Upper lobe of left lung (tissue), 6 donors: ENCODE measurements around the gene ACTRT2. TPM values are rescaled to one million over a fixed set of nuclear protein-coding genes. Genes with fewer than 3 reads are reported as not detected.

Experiments
- ATAC-seq, 2 donors: fragments of 200-7000 bp; cut with Tn5 transposase; one replicate each; pipeline ENCODE4 v1.9.1; 2022; ENCODE audit warnings: mild to moderate bottlenecking in 2 of 2, moderate library complexity in 2 of 2; ENCODE audit not compliant: low FRiP score in 2 of 2
- DNase-seq, 2 donors: peaks; one replicate each; pipeline ENCODE4 v3.0.0-alpha.2; 2019 to 2020
- H3K27ac ChIP-seq, 4 donors: fragments of 200-600 bp; sonication (generic); one replicate each; pipeline ENCODE4 v1.5.1; 2016 to 2019
- H3K27me3 ChIP-seq, 4 donors: fragments of 200-600 bp; sonication (generic); one replicate each; pipeline ENCODE4 v1.5.1; 2017 to 2019
- H3K36me3 ChIP-seq, 4 donors: fragments of 200-600 bp; sonication (generic); one replicate each; pipeline ENCODE4 v1.5.1; 2016 to 2019
- H3K4me1 ChIP-seq, 4 donors: fragments of 200-600 bp; sonication (generic); one replicate each; pipeline ENCODE4 v1.5.1; 2018 to 2019
- H3K4me3 ChIP-seq, 4 donors: fragments of 200-600 bp; sonication (generic); one replicate each; pipeline ENCODE4 v1.5.1; 2017 to 2019; ENCODE audit warnings: mild to moderate bottlenecking in 2 of 4, moderate library complexity in 1 of 4
- H3K9me3 ChIP-seq, 4 donors: fragments of 200-600 bp; sonication (generic); one replicate each; pipeline ENCODE4 v1.5.1; 2018 to 2019
- EP300 ChIP-seq, 4 donors: sonication (generic); formaldehyde crosslinking; IDR thresholded peaks; one replicate each; pipeline ENCODE4 v1.5.1; 2017; ENCODE audit warnings: antibody characterized with exemption in 4 of 4, control low read depth in 2 of 4
- POLR2A ChIP-seq, 4 donors: fragments of 450-650 bp; IDR thresholded peaks; one replicate each; pipeline ENCODE4 v1.5.1; 2016 to 2017; ENCODE audit warnings: antibody characterized with exemption in 4 of 4, mild to moderate bottlenecking in 2 of 4
- POLR2AphosphoS5 ChIP-seq, 2 donors: sonication (generic); formaldehyde crosslinking; IDR thresholded peaks; one replicate each; pipeline ENCODE4 v1.5.1; 2017; ENCODE audit warnings: antibody characterized with exemption in 2 of 2
- WGBS, 2 donors: methylation state at CpG; one replicate each; pipeline ENCODE4 v1.1.5; 2017 to 2018; 5-methylcytosine and 5-hydroxymethylcytosine counted together
- total RNA-seq, 6 donors: library from RNA; depleted of rRNA in 4 of 6; stranded (reverse); fragments of >200 nt in 4 of 6; gene quantifications; one replicate each; pipeline versions ENCODE4 v1.1.0 to v1.2.1, GENCODE V29; 2016 to 2021
- TF ChIP-seq, protein P1 (sequence below), 6 experiments: fragments of 450-650 bp in 4 of 6; fragments of 200-600 bp in 2 of 6; sonication (generic) in 2 of 6; IDR thresholded peaks; one replicate each; pipeline ENCODE4 v1.5.1; 2016 to 2019; ENCODE audit warnings: antibody characterized with exemption in 6 of 6
- donor health status: DM: no; HTN: no; CAD: no; lungs with moderate emphysema.
- donor health status: DM: no; HTN: yes; CAD: no; lungs with severe emphysema.

ACTRT2 gene
- total RNA-seq, result not detected

- DNase-seq, result peak in 1 of 2 donors; percentile 34
- H3K27ac ChIP-seq, result no peak within 1 kb of the TSS
- WGBS, 2 donors, result 63 to 73% methylated on average over 5 to 8 of the region's 8 CpGs
- H3K9me3 ChIP-seq, result no peaks in the 10 kb centered on the region
- ATAC-seq, result no peak
- H3K4me1 ChIP-seq, result no peaks in the 10 kb centered on the region
- TF ChIP-seq EP300 (IDR thresholded peaks at IDR 0.05), result no peak
- TF ChIP-seq, protein P1, sequence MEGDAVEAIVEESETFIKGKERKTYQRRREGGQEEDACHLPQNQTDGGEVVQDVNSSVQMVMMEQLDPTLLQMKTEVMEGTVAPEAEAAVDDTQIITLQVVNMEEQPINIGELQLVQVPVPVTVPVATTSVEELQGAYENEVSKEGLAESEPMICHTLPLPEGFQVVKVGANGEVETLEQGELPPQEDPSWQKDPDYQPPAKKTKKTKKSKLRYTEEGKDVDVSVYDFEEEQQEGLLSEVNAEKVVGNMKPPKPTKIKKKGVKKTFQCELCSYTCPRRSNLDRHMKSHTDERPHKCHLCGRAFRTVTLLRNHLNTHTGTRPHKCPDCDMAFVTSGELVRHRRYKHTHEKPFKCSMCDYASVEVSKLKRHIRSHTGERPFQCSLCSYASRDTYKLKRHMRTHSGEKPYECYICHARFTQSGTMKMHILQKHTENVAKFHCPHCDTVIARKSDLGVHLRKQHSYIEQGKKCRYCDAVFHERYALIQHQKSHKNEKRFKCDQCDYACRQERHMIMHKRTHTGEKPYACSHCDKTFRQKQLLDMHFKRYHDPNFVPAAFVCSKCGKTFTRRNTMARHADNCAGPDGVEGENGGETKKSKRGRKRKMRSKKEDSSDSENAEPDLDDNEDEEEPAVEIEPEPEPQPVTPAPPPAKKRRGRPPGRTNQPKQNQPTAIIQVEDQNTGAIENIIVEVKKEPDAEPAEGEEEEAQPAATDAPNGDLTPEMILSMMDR (IDR thresholded peaks at IDR 0.05), result no peak
- TF ChIP-seq POLR2AphosphoS5 (IDR thresholded peaks at IDR 0.05), result no peak
- no peak for TF ChIP-seq POLR2A (IDR thresholded peaks at IDR 0.05)
- no peak within 1 kb of the TSS for H3K4me3 ChIP-seq
- no peaks in the 10 kb centered on the region for H3K36me3 ChIP-seq
- H3K27me3 ChIP-seq, result no peaks in the 10 kb centered on the region
Observed at GRCh38 chr1:3021233-3021671, at the start of gene ACTRT2. Gene ACTRT2, plus strand, starts transcription at chr1:3021467. Its CDS starts 220 bp downstream, at chr1:3021687.

DNA sequence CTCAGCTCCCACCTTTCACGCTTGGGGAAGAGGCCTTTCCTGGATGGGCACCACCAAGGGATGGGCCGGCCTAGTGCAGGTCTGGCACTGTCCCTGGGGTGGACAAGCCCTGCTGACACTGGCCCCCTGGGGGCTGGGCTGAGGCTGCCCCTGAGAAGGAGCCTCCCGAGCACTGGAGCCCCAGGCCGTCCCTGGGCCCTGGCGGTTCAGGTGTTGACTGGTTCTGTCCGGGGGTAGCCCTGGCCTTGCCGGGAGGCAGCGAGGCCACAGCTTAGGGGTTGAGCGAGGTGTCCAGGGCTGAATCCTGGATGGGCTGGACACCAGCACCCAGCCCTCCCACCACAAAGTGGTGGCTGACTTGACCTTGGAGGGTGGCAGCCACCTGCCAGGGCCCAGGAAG, 49.7 kb upstream of the ACTRT2 start:
- H3K4me3 ChIP-seq, result no peak overlapping the region
- H3K36me3 ChIP-seq, result no peaks in the 10 kb centered on the region
- no peak overlapping the region for H3K27ac ChIP-seq
- peak; percentile 15 to 76 for DNase-seq
- peaks cover 0 to 4% (median 0%) of the 10 kb centered on the region in 4 donors for H3K27me3 ChIP-seq
- 95 to 100% methylated on average over 1 to 5 of the region's 9 CpGs for WGBS, 2 donors
- H3K4me1 ChIP-seq, result no peaks in the 10 kb centered on the region
- TF ChIP-seq, protein P1 (IDR thresholded peaks at IDR 0.05), result no peak
- no peak for TF ChIP-seq EP300 (IDR thresholded peaks at IDR 0.05)
- TF ChIP-seq POLR2AphosphoS5 (IDR thresholded peaks at IDR 0.05), result no peak
- TF ChIP-seq POLR2A (IDR thresholded peaks at IDR 0.05), result no peak
- no peaks in the 10 kb centered on the region for H3K9me3 ChIP-seq
- no peak for ATAC-seq

DNA sequence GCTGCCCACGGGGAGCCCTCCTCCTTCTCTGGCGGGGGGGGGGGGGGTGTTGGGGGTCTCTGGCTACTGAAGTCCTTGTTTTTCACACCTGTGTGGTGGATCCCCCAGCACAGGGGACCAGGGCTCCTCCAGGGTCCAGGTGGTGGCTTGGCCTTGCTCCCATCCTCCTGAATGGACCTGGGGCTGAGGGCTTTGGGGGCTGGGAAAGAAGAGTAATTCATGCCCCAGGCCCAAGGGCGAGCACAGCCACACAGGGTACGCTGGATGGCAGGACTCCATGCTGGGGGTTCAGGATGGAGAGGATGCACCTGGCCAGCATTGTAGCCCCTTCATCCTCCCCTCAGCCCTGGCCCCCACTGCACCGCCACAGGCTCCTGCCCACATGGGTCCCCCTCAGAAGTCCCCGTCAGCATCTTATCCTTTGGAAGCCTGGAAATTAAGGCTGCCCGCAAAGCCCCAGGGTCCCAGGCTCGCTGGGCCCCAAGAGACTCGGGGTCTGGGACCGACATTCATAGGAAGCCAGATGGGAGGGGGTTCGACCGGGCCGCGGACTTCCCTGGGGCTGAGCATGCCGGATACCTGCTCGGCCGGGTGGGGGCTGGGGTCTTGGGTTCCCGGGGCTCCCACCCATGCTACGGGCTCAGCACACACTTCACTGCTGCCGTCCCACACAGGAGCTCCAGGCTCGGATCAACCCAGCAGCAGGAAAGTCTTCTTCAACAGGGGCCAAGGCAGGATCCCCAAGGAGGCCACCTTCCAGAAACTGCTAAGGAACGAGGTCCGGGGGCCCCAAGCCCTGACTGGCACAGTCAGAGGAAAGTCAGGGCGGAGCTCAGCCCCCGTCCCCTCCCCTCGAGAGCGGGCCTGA, 49.0 kb upstream of the ACTRT2 start:
- DNase-seq (peak; percentile 18 to 74), ATAC-seq (no peak)
- no peaks in the 10 kb centered on the region for H3K36me3 ChIP-seq
- H3K4me3 ChIP-seq, result no peak overlapping the region
- WGBS, 2 donors, result 79 to 96% methylated on average over 8 to 26 of the region's 27 CpGs
- H3K4me1 ChIP-seq, result no peaks in the 10 kb centered on the region
- no peak for TF ChIP-seq POLR2A (IDR thresholded peaks at IDR 0.05)
- TF ChIP-seq EP300 (IDR thresholded peaks at IDR 0.05), result no peak
- TF ChIP-seq, protein P1 (IDR thresholded peaks at IDR 0.05), result no peak
- TF ChIP-seq POLR2AphosphoS5 (IDR thresholded peaks at IDR 0.05), result no peak
- no peaks in the 10 kb centered on the region for H3K9me3 ChIP-seq
- peaks cover 0 to 4% (median 0%) of the 10 kb centered on the region in 4 donors for H3K27me3 ChIP-seq
- H3K27ac ChIP-seq, result no peak overlapping the region

DNA sequence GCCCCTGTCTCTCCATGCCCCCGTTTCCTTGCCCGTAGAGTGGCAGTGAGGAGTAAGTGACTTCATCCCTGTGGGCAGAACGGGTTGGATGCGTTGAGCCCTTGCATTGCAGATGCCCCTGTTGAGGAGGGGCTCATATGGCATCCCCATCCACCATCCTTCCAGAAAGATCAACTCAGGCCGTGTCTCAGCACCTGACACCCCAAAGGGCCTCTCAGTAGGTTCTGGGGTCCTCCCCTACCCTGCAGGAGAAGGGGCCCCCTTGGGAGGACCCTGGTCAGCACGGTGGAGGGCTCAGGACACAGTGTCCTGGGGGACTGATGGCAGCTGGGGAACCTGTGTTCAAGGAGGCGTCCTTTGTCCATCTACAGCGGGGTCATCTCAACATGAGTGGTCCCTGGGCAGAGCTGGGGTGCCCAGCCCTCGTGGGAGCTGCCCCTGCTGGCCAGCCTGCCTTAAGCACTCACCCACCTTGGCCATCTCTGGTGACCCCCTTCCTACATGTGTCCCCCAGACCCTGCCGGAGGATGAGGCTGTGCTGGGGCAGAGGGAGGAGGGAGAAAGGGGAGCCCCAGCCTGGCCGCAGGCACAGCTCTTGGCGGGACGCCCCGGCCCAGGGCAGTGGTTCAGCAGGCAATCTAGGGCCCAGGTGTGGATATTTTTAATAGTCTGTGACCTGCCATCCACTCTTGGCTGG, 48.2 kb upstream of the ACTRT2 start:
- H3K4me1 ChIP-seq, result no peaks in the 10 kb centered on the region
- no peak for TF ChIP-seq POLR2AphosphoS5 (IDR thresholded peaks at IDR 0.05)
- no peaks in the 10 kb centered on the region for H3K9me3 ChIP-seq
- no peaks in the 10 kb centered on the region for H3K36me3 ChIP-seq
- ATAC-seq, result no peak
- H3K4me3 ChIP-seq, result no peak overlapping the region
- WGBS, 2 donors, result 65 to 71% methylated on average over 6 to 14 of the region's 14 CpGs
- peaks cover 0 to 4% (median 0%) of the 10 kb centered on the region in 4 donors for H3K27me3 ChIP-seq
- peak; percentile 13 to 71 for DNase-seq
- no peak overlapping the region for H3K27ac ChIP-seq
